ENCODE data around the gene BBOF1.

BBOF1 gene

GRCh38 chr14:74029136-74029535 is 10.0 kb downstream of the BBOF1 start:
- no peak for DNase-seq

- DNase-seq = no peak
These were observed 15.4 kb downstream of the BBOF1 start for GRCh38 chr14:74034572-74034971.

GRCh38 chr14:74035556-74035955 is 16.4 kb downstream of the BBOF1 start:
- no peak for DNase-seq

GRCh38 chr14:74038020-74038859 is 19.1 kb downstream of the BBOF1 start:
- DNase-seq = no peak

GRCh38 chr14:74042296-74042695 is 23.1 kb downstream of the BBOF1 start:
- DNase-seq = no peak

- no peak for DNase-seq
These were observed 26.4 kb downstream of the BBOF1 start for GRCh38 chr14:74045522-74045921.

- no peak for DNase-seq
These were observed 29.1 kb downstream of the BBOF1 start for GRCh38 chr14:74048281-74048680.

- no peak for DNase-seq
These were observed 30.8 kb downstream of the BBOF1 start for GRCh38 chr14:74049876-74050495.

GRCh38 chr14:74062809-74063150 is 43.6 kb downstream of the BBOF1 start:
- no peak for DNase-seq

GRCh38 chr14:74064426-74064825 is 45.3 kb downstream of the BBOF1 start:
- DNase-seq = no peak

- DNase-seq = no peak
These were observed 45.7 kb downstream of the BBOF1 start for GRCh38 chr14:74064883-74065282.

GRCh38 chr14:74065746-74066575 is 46.8 kb downstream of the BBOF1 start:
- no peak for DNase-seq

- no peak for DNase-seq
These were observed 58.3 kb downstream of the BBOF1 start for GRCh38 chr14:74077401-74077800.

GRCh38 chr14:74080820-74081460 is 61.8 kb downstream of the BBOF1 start:
- no peak for DNase-seq

GRCh38 chr14:74081491-74081890 is 62.3 kb downstream of the BBOF1 start:
- no peak for DNase-seq

- DNase-seq = no peak
These were observed 64.0 kb downstream of the BBOF1 start for GRCh38 chr14:74083161-74083560.

GRCh38 chr14:74083784-74084276 is 64.7 kb downstream of the BBOF1 start:
- no peak for DNase-seq

GRCh38 chr14:74084277-74085046 is 65.3 kb downstream of the BBOF1 start, which contains the start of the genes ALDH6A1 and LIN52:
Gene ALDH6A1 (minus strand): TSS chr14:74084453. CDS start chr14:74084394, 59 bp downstream.
Gene LIN52 (plus strand): TSS chr14:74084956. CDS start chr14:74084975, 19 bp downstream.
- peak; percentile 100 for DNase-seq

GRCh38 chr14:74085047-74085637 is 66.0 kb downstream of the BBOF1 start:
- DNase-seq = no peak

GRCh38 chr14:74085828-74086227 is 66.7 kb downstream of the BBOF1 start:
- DNase-seq = no peak

- no peak for DNase-seq
These were observed 70.3 kb downstream of the BBOF1 start for GRCh38 chr14:74089251-74090020.
